Measurements from ENCODE around the gene BICD2. TPM values are rescaled to one million over a fixed set of nuclear protein-coding genes. Genes with fewer than 3 reads are reported as not detected.
"Not testable (repeated sequence)": the region's sequence is repeated elsewhere in the genome, so short reads cannot be mapped to it uniquely, and the experiment has no call there.

The BICD2 gene
- total RNA-seq (2014; rRNA removed; shearing (Covaris generic)), result 46.5 and 51.8 TPM in 2 replicates
- 29.0 and 33.4 TPM in 2 replicates for polyA plus RNA-seq (2015; cell fraction: cytosol; rRNA removed)
- 33.3 and 35.6 TPM in 2 replicates for polyA plus RNA-seq (2015; cell fraction: nucleus; rRNA removed)

GRCh38 chr9:92764381-92764987, at the start of gene BICD2:
BICD2 (minus strand) TSS chr9:92764833; CDS start chr9:92764744, 89 bp downstream.
- peak; percentile 98 for DNase-seq (ENCODE audit: low read depth)

GRCh38 chr9:92809629-92810326, 45.1 kb upstream of the BICD2 start:
- not testable (repeated sequence) for DNase-seq (ENCODE audit: low read depth)

- no peak for DNase-seq (ENCODE audit: low read depth)
Observed at GRCh38 chr9:92808726-92809451, 44.3 kb upstream of the BICD2 start.

- DNase-seq (ENCODE audit: low read depth), result no peak
Observed at GRCh38 chr9:92807757-92808725, 43.4 kb upstream of the BICD2 start.

GRCh38 chr9:92807031-92807756, 42.6 kb upstream of the BICD2 start:
- DNase-seq (ENCODE audit: low read depth), result no peak

GRCh38 chr9:92804727-92805126, 40.1 kb upstream of the BICD2 start:
- DNase-seq (ENCODE audit: low read depth), result no peak

- DNase-seq (ENCODE audit: low read depth), result no peak
Observed at GRCh38 chr9:92798358-92798757, 33.7 kb upstream of the BICD2 start.

- DNase-seq (ENCODE audit: low read depth), result not testable (repeated sequence)
Observed at GRCh38 chr9:92796337-92796804, 31.7 kb upstream of the BICD2 start.

- DNase-seq (ENCODE audit: low read depth), result no peak
Observed at GRCh38 chr9:92795598-92796336, 31.1 kb upstream of the BICD2 start.

- DNase-seq (ENCODE audit: low read depth), result no peak
Observed at GRCh38 chr9:92795000-92795399, 30.4 kb upstream of the BICD2 start.

GRCh38 chr9:92794426-92794825, 29.8 kb upstream of the BICD2 start:
- no peak for DNase-seq (ENCODE audit: low read depth)

GRCh38 chr9:92790542-92791527, 26.2 kb upstream of the BICD2 start:
- DNase-seq (ENCODE audit: low read depth), result peak; percentile 67

- no peak for DNase-seq (ENCODE audit: low read depth)
Observed at GRCh38 chr9:92786298-92786697, 21.7 kb upstream of the BICD2 start.

GRCh38 chr9:92781899-92782298, 17.3 kb upstream of the BICD2 start:
- DNase-seq (ENCODE audit: low read depth), result no peak

- no peak for DNase-seq (ENCODE audit: low read depth)
Observed at GRCh38 chr9:92780206-92780605, 15.6 kb upstream of the BICD2 start.

- DNase-seq (ENCODE audit: low read depth), result no peak
Observed at GRCh38 chr9:92775466-92775865, 10.8 kb upstream of the BICD2 start.

- peak; percentile 68 for DNase-seq (ENCODE audit: low read depth)
Observed at GRCh38 chr9:92774274-92774673, 9.6 kb upstream of the BICD2 start.

- no peak for DNase-seq (ENCODE audit: low read depth)
Observed at GRCh38 chr9:92773810-92774209, 9.2 kb upstream of the BICD2 start.
